Body of pancreas (tissue), 4 donors: ENCODE measurements around the gene BAHCC1.

Source experiments
- CTCF ChIP-seq, 7 experiments: fragments of 450-650 bp in 4 of 7; fragments of 200-600 bp in 3 of 7; sonication (generic) in 3 of 7; IDR thresholded peaks; one replicate each; pipeline ENCODE4 v1.5.1; 2016 to 2019; ENCODE audit warnings: antibody characterized with exemption in 7 of 7
- POLR2A ChIP-seq, 3 donors: fragments of 450-650 bp; IDR thresholded peaks; one replicate each; pipeline ENCODE4 v1.6.1; 2016; ENCODE audit warnings: antibody characterized with exemption in 3 of 3, mild to moderate bottlenecking in 2 of 3

DNA sequence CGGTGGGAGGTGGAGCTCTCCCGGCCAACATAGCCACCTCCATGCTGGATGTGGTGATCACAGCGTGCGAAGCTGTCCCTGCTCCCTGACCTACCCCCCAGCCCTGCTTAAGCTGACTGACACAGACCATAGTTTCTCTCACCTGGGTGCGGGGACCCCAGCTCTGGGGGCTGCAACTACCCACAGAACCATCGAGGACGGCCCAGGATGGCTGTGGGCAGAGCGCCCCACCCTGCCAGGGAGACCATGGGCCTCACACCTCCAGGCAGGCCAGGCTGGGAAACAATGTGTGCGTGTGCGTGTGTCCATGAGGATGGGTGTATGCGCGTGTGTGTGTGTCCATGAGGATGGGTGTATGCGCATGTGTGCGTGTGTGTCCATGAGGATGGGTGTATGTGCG is 20.4 kb downstream of the BAHCC1 start:
- no peak for TF ChIP-seq CTCF (IDR thresholded peaks at IDR 0.05)
- TF ChIP-seq POLR2A (IDR thresholded peaks at IDR 0.05): no peak
